K562 (cell line): Measurements from ENCODE around the gene PLXNA2. TPM values are rescaled to one million over a fixed set of nuclear protein-coding genes. Genes with fewer than 3 reads are reported as not detected.

ENCODE experiments used
- ATAC-seq: fragments of 200-7000 bp; cut with Tn5 transposase; 3 replicates; pipeline ENCODE4 v1.9.1; 2020; ENCODE audit warnings: moderate library complexity
- BruUV-seq: library from RNA; stranded (reverse); fragments of 400-500 nt; replicated peaks from 2 replicates; lab custom pipeline; 2021; lab: Mats Ljungman, UMichigan
- CTCF ChIA-PET: fragments of 300-600 bp; formaldehyde crosslinking; extraction: SDS; loops from one replicate; lab custom pipeline; 2021; ENCODE audit warnings: low intra/inter-chr PET ratio; lab: Yijun Ruan, JAX
- POLR2A ChIA-PET: fragments of 300-600, 350-650 bp; sonication (Branson Sonifier 250); formaldehyde crosslinking; extraction: SDS; loops from one replicate; lab custom pipeline; 2021; ENCODE audit warnings: antibody characterized with exemption, inconsistent platforms; lab: Yijun Ruan, JAX
- DNase-seq, 4 experiments: peaks; one replicate each; pipeline versions ENCODE4 v3.0.0 to v3.0.0-alpha.2; 2011 to 2018; ENCODE audit warnings: low spot score in 3 of 4, mixed read lengths in 3 of 4; ENCODE audit errors: extremely low read depth in 1 of 4
- FAIRE-seq: peaks from 2 replicates; lab custom pipeline; 2011; peaks lifted over from hg19 to GRCh38; lab: Jason Lieb, UNC
- H2AFZ ChIP-seq: 2 replicates; pipeline ENCODE4 v1.6.0; 2011; ENCODE audit warnings: low read depth, low read length, control low read depth, inconsistent platforms
- H3K27ac ChIP-seq: fragments of 200-600 bp; 3 replicates; pipeline ENCODE4 v1.8.0; 2011; ENCODE audit warnings: low read depth, mild to moderate bottlenecking, control low read depth, inconsistent platforms, low read length, moderate library complexity, mixed read lengths; ENCODE audit errors: extremely low read depth
- H3K27me3 ChIP-seq, 2 experiments: fragments of 300-600 bp in 1 of 2; 2 replicates in 1 of 2; 3 replicates in 1 of 2; pipeline versions ENCODE4 v1.6.0 to v1.8.0; 2011; ENCODE audit warnings: inconsistent platforms in 2 of 2, low read length in 2 of 2, mild to moderate bottlenecking in 1 of 2, mixed read lengths in 1 of 2, moderate library complexity in 1 of 2; ENCODE audit not compliant: control insufficient read depth in 2 of 2, insufficient read depth in 2 of 2
- H3K36me3 ChIP-seq: fragments of 300-600 bp; 3 replicates; pipeline ENCODE4 v1.8.0; 2011; ENCODE audit warnings: mild to moderate bottlenecking, low read length, inconsistent platforms; ENCODE audit not compliant: control insufficient read depth, insufficient read depth
- H3K4me1 ChIP-seq, 2 experiments: fragments of 200-600 bp in 1 of 2; replicated peaks in 1 of 2; 2 replicates in 1 of 2; 3 replicates in 1 of 2; pipeline versions ENCODE4 v1.5.1 to v1.8.0; 2011; ENCODE audit warnings: inconsistent platforms in 2 of 2, low read length in 2 of 2, mild to moderate bottlenecking in 1 of 2, mixed read lengths in 1 of 2, moderate library complexity in 1 of 2; ENCODE audit not compliant: control insufficient read depth in 2 of 2, insufficient read depth in 2 of 2
- H3K4me2 ChIP-seq: 2 replicates; pipeline ENCODE4 v1.6.1; 2011; ENCODE audit warnings: low read length, control low read depth, inconsistent platforms, mixed read lengths; ENCODE audit not compliant: insufficient read depth
- H3K4me3 ChIP-seq: fragments of 200-600 bp; sonication (generic), shearing (Covaris generic); 2 replicates; pipeline ENCODE4 v1.5.1; 2016; ENCODE audit warnings: control low read depth, inconsistent platforms
- H3K79me2 ChIP-seq: fragments of 200-600 bp; 3 replicates; pipeline ENCODE4 v1.8.0; 2011; ENCODE audit warnings: low read length, inconsistent platforms; ENCODE audit not compliant: control insufficient read depth, insufficient read depth
- H3K9ac ChIP-seq, 2 experiments: 2 replicates each; pipeline versions ENCODE4 v1.6.0 to v1.6.1; 2011; ENCODE audit warnings: low read depth in 2 of 2, low read length in 2 of 2, control low read depth in 1 of 2, inconsistent platforms in 1 of 2, mild to moderate bottlenecking in 1 of 2, mixed read lengths in 1 of 2; ENCODE audit not compliant: insufficient read depth in 1 of 2
- H3K9me1 ChIP-seq: one replicate; pipeline ENCODE4 v1.6.0; 2011; ENCODE audit warnings: inconsistent platforms, mild to moderate bottlenecking, low read length, moderate library complexity; ENCODE audit not compliant: control insufficient read depth, insufficient read depth
- H3K9me3 ChIP-seq: replicated peaks from 2 replicates; pipeline ENCODE4 v1.5.1; 2011; ENCODE audit warnings: low read depth, low read length, inconsistent platforms; ENCODE audit not compliant: control insufficient read depth, insufficient read depth
- H4K20me1 ChIP-seq: replicated peaks from 2 replicates; pipeline ENCODE4 v1.6.1; 2011; ENCODE audit warnings: low read length, inconsistent platforms, mixed read lengths; ENCODE audit not compliant: control insufficient read depth, insufficient read depth
- FOXP1 ChIP-seq: sonication (generic); formaldehyde crosslinking; IDR thresholded peaks from 2 replicates; pipeline ENCODE4 v1.8.0; 2022; ENCODE audit warnings: mild to moderate bottlenecking, missing genetic modification reagents
- NRF1 ChIP-seq, 2 experiments: fragments of 450-650 bp; IDR thresholded peaks in 1 of 2; conservative IDR thresholded peaks in 1 of 2; 2 replicates each; pipeline ENCODE4 v1.6.1; 2014; ENCODE audit warnings: mild to moderate bottlenecking in 2 of 2
- POLR3G ChIP-seq: IDR thresholded peaks from 2 replicates; pipeline ENCODE4 v1.6.1; 2011; ENCODE audit not compliant: insufficient read length, insufficient replicate concordance; ENCODE audit errors: extremely low read depth
- PYGO2 ChIP-seq: fragments of 450-650 bp; IDR thresholded peaks from 2 replicates; pipeline ENCODE4 v1.6.1; 2016; ENCODE audit warnings: mild to moderate bottlenecking, missing genetic modification characterization, moderate library complexity, missing compliant biosample characterization
- RAD21 ChIP-seq, 2 experiments: fragments of 250-450 bp in 1 of 2; fragments of 450-650 bp in 1 of 2; sonication (Bioruptor Pico) in 1 of 2; formaldehyde crosslinking in 1 of 2; IDR thresholded peaks in 1 of 2; conservative IDR thresholded peaks in 1 of 2; 2 replicates each; pipeline versions ENCODE4 v1.4.0 to v1.8.0; 2020 to 2022; ENCODE audit warnings: mild to moderate bottlenecking in 2 of 2, moderate library complexity in 1 of 2
- SMARCC2 ChIP-seq: fragments of 450-650 bp; IDR thresholded peaks from 2 replicates; pipeline ENCODE4 v1.6.1; 2017; ENCODE audit warnings: antibody characterized with exemption, moderate library complexity, mild to moderate bottlenecking, low read depth
- SPI1 ChIP-seq: IDR thresholded peaks from 2 replicates; pipeline ENCODE4 v1.6.1; 2011; ENCODE audit warnings: low read depth, low read length, control low read depth, borderline replicate concordance
- TEAD1 ChIP-seq, 2 experiments: fragments of 450-650 bp in 1 of 2; sonication (generic) in 1 of 2; formaldehyde crosslinking; IDR thresholded peaks; 2 replicates each; pipeline versions ENCODE4 v1.4.0 to v1.8.0; 2020 to 2022; ENCODE audit warnings: mild to moderate bottlenecking in 2 of 2, missing genetic modification reagents in 1 of 2
- WGBS: fragments of 100-300 bp; shearing (Covaris generic); methylation state at CpG from one replicate; pipeline ENCODE4 v1.1.6; 2016; ENCODE audit warnings: low coverage, mixed read lengths; ENCODE audit not compliant: insufficient coverage; ENCODE audit errors: missing lambda C conversion rate; 5-methylcytosine and 5-hydroxymethylcytosine counted together
- in situ Hi-C: fragments of 300-500 bp; cut with MboI; formaldehyde crosslinking; loops from 4 replicates; pipeline ENCODE4 v1.15.0; 2018; ENCODE audit warnings: inconsistent platforms, mixed read lengths
- intact Hi-C: fragments of 100-400 bp; cut with micrococcal nuclease; formaldehyde crosslinking; loops from 2 replicates; pipeline ENCODE4 v1.14.2; 2022
- polyA plus RNA-seq, 8 experiments: library from polyadenylated mRNA; depleted of rRNA in 4 of 8; stranded (reverse) in 5 of 8; unstranded in 3 of 8; fragments of >200 nt; fragmentation: Nextera tagmentation in 2 of 8; fragmentation: Illumina TruSeq in 1 of 8; extraction: Ambion mirVana in 2 of 8; extraction: Trizol in 1 of 8; gene quantifications; 2 replicates each; pipeline versions ENCODE4 v1.2.1 to v1.2.3, GENCODE V29; 2011 to 2014; ENCODE audit warnings: inconsistent platforms in 1 of 8, missing spikeins in 1 of 8
- total RNA-seq, 7 experiments: library from RNA; depleted of rRNA in 6 of 7; stranded (reverse); fragments of >200 nt in 6 of 7; fragmentation: Illumina TruSeq in 2 of 7; extraction: Trizol in 2 of 7; gene quantifications; 2 replicates each; pipeline versions ENCODE4 v1.2.1 to v1.2.3, GENCODE V29; 2011 to 2021; ENCODE audit warnings: low replicate concordance in 1 of 7
- TF ChIP-seq, protein P1 (sequence below): fragments of 450-650 bp; formaldehyde crosslinking; IDR thresholded peaks from 2 replicates; pipeline ENCODE4 v1.4.0; 2020; ENCODE audit warnings: mild to moderate bottlenecking
- TF ChIP-seq, protein P2 (sequence below): sonication (generic); formaldehyde crosslinking; IDR thresholded peaks from 2 replicates; pipeline ENCODE4 v1.8.0; 2022; ENCODE audit warnings: mild to moderate bottlenecking, missing genetic modification reagents
- TF ChIP-seq, protein P3 (sequence below): fragments of 250-450 bp; sonication (Bioruptor Pico); IDR thresholded peaks from 2 replicates; pipeline ENCODE4 v1.9.0; 2021; ENCODE audit warnings: mild to moderate bottlenecking, inconsistent platforms

Gene PLXNA2
- total and polyA plus RNA-seq, 9 of the 15 experiments (the other 6 are each of a cell fraction or from before 2014, with no cell fraction given), result 0.01 to 1.3 (median 0.32) TPM

DNA sequence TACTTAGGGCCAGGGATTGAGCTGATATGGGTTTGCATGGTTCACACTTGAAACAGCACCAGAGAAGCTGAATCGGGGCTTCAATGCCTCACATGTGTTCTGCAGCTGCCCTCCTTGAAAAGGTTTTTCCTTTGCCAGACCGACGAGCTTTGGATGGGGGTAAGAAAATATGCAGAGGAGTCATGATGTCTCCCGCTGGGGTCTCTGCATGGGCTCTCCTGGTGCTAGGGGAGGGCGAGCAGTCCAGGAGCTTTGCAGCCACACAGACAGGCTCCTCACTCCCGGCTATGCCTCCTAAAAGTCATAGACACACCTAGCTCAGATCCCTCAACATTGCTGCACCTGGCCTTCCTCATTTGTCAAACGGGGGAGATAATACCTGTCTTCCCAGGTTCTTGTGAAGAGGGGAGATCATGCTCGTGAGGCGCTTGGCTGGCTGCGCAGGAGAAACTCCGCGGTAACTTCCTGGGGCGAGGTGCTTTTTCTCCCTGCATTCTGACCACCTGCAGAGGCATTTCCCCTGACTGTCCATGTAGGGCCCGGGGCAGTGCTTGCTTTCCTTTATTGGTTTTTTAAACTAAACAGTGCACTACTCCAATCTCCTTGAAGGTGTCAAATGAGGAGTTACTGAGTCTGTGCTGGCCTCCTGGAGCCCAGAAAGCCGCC, 112.4 kb downstream of the PLXNA2 start:
- Histone ChIP-seq H3K4me3 (no peak overlapping the region), H4K20me1 (no peaks in the 10 kb centered on the region; the same call in 1 of the 2 replicates), H3K36me3 (no peaks in the 10 kb centered on the region), H3K4me1 (no peaks in the 10 kb centered on the region; a peak in 2 of 5 replicates), H2AFZ (peak overlapping the region; percentile 69), H3K27me3 (peaks cover 18 to 51% of the 10 kb centered on the region in 2 experiments; a peak in 4 of 5 replicates), H3K4me2 (peak overlapping the region; percentile 27; the same call in 1 of the 2 replicates), H3K79me2 (no peaks in the 10 kb centered on the region), H3K27ac (no peak overlapping the region), H3K9me1 (no peaks in the 10 kb centered on the region), H3K9ac (peak overlapping the region in 1 of 2 experiments; percentile 35; a peak in 1 of 4 replicates), H3K9me3 (no peaks in the 10 kb centered on the region)
- ATAC-seq (peak; percentile 71), FAIRE-seq (no peak), DNase-seq (no peak)
- no TSS peak for BruUV-seq
- in situ Hi-C loops, result no loop called here
- ChIA-PET POLR2A (interaction anchor here (0.7 to 2.3 kb wide), 7 partner anchors 9 to 84 kb away, joined by 3 to 7 read pairs (median 3); no protein-coding TSS in a partner anchor), CTCF (interaction anchor here (1.6 to 2.5 kb wide), 3 partner anchors 107 to 114 kb away, joined by 6 to 22 read pairs (median 17); partner anchors contain the start of gene PLXNA2)
- intact Hi-C loops, result loop anchor here (1.0 to 5.0 kb wide), 3 partner anchors 51 to 114 kb away; no protein-coding TSS in a partner anchor
- 5% methylated on average over 15 of the region's 15 CpGs for WGBS
- TF ChIP-seq TEAD1 (CRISPR knock-in tag; IDR thresholded peaks at IDR 0.05) (peak in 1 of 2 experiments; percentile 49; a peak in 1 of 4 replicates), POLR3G (no peak), SPI1 (0 out of 2 replicates have a peak, but pooled peaks have one; percentile 1), FOXP1 (CRISPR knock-in tag) (0 out of 2 replicates have a peak, but pooled peaks have one; percentile 24), NRF1 (conservative IDR thresholded peaks at IDR 0.05 in 1 of 2, IDR thresholded peaks at IDR 0.05 in 1 of 2) (peak; percentile 68 to 74), SMARCC2 (no peak), RAD21 (CRISPR knock-in tag; conservative IDR thresholded peaks at IDR 0.05 in 1 of 2, IDR thresholded peaks at IDR 0.05 in 1 of 2) (no peak), PYGO2 (tag) (no peak)
- TF ChIP-seq, protein P1, sequence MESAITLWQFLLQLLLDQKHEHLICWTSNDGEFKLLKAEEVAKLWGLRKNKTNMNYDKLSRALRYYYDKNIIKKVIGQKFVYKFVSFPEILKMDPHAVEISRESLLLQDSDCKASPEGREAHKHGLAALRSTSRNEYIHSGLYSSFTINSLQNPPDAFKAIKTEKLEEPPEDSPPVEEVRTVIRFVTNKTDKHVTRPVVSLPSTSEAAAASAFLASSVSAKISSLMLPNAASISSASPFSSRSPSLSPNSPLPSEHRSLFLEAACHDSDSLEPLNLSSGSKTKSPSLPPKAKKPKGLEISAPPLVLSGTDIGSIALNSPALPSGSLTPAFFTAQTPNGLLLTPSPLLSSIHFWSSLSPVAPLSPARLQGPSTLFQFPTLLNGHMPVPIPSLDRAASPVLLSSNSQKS (CRISPR knock-in tag), result 0 out of 2 replicates have a peak, but pooled peaks have one; percentile 5
- TF ChIP-seq, protein P2, sequence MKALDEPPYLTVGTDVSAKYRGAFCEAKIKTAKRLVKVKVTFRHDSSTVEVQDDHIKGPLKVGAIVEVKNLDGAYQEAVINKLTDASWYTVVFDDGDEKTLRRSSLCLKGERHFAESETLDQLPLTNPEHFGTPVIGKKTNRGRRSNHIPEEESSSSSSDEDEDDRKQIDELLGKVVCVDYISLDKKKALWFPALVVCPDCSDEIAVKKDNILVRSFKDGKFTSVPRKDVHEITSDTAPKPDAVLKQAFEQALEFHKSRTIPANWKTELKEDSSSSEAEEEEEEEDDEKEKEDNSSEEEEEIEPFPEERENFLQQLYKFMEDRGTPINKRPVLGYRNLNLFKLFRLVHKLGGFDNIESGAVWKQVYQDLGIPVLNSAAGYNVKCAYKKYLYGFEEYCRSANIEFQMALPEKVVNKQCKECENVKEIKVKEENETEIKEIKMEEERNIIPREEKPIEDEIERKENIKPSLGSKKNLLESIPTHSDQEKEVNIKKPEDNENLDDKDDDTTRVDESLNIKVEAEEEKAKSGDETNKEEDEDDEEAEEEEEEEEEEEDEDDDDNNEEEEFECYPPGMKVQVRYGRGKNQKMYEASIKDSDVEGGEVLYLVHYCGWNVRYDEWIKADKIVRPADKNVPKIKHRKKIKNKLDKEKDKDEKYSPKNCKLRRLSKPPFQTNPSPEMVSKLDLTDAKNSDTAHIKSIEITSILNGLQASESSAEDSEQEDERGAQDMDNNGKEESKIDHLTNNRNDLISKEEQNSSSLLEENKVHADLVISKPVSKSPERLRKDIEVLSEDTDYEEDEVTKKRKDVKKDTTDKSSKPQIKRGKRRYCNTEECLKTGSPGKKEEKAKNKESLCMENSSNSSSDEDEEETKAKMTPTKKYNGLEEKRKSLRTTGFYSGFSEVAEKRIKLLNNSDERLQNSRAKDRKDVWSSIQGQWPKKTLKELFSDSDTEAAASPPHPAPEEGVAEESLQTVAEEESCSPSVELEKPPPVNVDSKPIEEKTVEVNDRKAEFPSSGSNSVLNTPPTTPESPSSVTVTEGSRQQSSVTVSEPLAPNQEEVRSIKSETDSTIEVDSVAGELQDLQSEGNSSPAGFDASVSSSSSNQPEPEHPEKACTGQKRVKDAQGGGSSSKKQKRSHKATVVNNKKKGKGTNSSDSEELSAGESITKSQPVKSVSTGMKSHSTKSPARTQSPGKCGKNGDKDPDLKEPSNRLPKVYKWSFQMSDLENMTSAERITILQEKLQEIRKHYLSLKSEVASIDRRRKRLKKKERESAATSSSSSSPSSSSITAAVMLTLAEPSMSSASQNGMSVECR, result 0 out of 2 replicates have a peak, but pooled peaks have one; percentile 51
- TF ChIP-seq, protein P3, sequence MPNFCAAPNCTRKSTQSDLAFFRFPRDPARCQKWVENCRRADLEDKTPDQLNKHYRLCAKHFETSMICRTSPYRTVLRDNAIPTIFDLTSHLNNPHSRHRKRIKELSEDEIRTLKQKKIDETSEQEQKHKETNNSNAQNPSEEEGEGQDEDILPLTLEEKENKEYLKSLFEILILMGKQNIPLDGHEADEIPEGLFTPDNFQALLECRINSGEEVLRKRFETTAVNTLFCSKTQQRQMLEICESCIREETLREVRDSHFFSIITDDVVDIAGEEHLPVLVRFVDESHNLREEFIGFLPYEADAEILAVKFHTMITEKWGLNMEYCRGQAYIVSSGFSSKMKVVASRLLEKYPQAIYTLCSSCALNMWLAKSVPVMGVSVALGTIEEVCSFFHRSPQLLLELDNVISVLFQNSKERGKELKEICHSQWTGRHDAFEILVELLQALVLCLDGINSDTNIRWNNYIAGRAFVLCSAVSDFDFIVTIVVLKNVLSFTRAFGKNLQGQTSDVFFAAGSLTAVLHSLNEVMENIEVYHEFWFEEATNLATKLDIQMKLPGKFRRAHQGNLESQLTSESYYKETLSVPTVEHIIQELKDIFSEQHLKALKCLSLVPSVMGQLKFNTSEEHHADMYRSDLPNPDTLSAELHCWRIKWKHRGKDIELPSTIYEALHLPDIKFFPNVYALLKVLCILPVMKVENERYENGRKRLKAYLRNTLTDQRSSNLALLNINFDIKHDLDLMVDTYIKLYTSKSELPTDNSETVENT, result no peak
